GM19467 (cell line): Measurements from ENCODE around the gene A3GALT2.
"Not testable (repeated sequence)": the region's sequence is repeated elsewhere in the genome, so short reads cannot be mapped to it uniquely, and the experiment has no call there.

ENCODE experiments used
- ATAC-seq: cut with Tn5 transposase; IDR thresholded peaks from one replicate; pipeline ENCODE4 v1.9.1; 2021; ENCODE audit warnings: mild to moderate bottlenecking, moderate library complexity; ENCODE audit not compliant: unreplicated experiment

A3GALT2 gene

DNA sequence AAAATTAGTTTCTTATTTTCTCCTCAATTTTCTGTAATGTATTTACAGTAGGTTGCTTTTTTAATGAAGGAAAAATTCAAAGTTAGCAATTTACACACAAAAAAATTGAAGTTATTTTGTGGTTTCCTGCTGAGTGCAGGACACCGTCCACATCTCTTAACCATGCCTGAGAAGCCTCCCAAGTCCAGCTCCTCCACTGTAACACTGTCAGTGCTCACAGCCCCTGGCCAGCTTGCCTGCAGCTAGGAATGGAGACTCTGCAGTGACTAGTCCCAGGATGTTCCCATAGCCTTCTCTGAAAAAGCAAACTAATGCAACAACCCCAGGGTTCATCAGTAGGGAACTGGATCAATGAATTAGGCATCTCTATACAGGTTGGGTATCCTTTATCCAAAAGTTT lies 3.5 kb downstream of the A3GALT2 start:
- ATAC-seq = no peak

DNA sequence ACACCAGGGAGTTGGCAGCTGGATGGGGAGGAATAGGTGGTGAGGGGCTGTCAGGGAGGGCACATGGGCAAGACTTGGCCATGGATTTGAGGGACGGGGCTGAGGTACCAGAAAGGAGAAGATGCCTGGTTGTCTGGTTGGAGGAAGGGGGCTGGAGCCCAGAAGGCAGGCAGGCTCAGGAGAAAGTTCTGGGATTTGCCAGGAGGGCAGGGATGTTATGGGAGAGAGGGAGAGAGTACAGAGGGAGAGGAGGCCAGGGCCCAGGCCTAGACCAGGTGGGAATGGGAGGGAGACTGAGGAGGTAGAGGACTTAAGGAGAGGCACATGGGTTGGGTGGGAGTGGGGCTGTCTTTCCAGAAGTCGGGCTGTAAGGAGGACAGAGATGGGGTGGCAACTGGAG lies 4.3 kb downstream of the A3GALT2 start:
- ATAC-seq = no peak

DNA sequence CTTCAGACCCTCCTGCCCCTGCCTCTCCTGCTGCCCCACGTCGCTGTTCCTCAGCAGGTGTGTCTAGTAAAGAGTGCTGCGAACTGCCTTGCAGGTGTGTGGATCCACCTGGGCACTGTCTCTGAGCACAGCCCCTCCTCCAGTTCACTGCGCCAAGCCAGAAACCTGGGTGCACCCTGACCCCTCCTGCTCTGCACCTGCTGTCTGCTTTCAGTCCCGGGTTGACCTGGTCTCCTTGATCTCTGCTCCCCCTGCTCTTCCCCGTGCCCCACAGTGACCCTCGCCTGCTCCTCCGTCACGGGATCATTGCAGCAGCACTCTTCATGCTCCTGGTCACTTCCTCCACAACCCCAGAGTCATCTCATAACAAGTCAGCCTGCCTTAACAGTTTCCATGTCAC lies 6.5 kb downstream of the A3GALT2 start:
- ATAC-seq = no peak

DNA sequence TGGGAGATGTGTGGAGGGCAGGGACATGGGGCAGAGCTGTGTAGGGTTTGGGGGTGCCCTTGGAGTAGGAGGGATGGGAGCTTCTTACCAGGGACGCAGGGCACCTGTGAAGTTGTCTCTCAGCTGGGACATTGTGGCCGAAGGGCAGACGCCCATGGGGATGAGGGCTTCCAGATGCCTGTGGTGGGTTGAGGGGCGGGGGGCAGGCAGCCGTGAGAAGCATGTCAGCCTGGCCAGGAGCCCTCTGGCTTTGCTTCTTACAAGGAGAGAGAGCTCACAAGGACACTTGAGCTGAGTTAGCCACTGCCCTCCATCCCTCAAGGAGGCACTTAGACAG lies 8.5 kb downstream of the A3GALT2 start:
- ATAC-seq = no peak

DNA sequence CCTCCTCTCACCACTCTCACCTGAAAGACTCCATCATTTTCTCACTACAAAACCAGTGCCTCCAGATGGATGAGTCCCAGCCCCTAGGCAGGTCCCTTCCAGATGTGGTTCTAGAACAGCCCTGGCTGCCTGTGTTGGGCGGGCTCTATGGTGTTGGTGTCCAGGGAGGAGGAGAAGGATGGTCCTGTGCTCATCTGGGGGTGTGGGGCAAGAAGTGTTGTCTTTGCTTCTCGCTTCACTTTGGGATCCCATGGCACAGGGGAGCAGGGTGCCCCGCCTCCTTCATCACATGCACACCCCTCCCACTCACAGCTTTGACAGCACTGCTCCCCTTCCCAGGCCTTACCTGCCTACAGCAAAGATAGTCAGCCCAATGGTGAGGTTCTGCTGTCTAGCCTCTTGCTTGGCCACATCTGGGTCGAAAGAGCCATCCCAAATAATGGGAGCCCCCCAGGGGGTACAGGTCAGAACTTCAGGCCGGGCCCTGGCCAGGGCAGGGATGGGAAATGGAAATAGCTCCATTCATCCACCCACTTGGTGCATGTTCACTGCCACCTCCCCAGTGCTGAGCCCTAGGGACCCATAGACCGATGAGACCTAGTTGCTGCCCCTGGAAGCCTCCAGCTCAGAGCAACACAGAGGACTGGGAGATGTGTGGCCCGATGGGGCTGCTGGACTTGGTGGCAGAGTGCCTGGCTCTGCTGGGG lies 9.0 kb downstream of the A3GALT2 start:
- no peak for ATAC-seq

DNA sequence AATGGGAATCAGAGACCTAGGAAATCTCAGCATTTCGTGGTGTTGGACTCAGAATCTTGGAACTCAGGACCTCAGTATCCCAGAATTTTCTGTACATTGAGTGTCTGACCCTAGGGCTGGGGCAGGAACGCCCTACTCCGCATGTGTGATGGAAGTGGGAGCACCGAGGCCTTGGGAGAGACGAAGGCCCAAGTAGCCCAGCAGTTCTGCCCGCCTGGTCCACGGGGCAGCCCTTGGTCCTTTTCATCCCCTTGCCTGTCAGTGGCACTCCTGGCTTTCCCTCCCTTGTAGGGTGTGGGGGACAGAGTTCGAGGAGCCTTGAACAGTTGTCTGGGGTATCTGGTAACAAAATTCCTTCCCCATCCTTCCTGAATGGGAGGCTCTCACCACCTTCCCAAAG lies 10.2 kb downstream of the A3GALT2 start:
- no peak for ATAC-seq

DNA sequence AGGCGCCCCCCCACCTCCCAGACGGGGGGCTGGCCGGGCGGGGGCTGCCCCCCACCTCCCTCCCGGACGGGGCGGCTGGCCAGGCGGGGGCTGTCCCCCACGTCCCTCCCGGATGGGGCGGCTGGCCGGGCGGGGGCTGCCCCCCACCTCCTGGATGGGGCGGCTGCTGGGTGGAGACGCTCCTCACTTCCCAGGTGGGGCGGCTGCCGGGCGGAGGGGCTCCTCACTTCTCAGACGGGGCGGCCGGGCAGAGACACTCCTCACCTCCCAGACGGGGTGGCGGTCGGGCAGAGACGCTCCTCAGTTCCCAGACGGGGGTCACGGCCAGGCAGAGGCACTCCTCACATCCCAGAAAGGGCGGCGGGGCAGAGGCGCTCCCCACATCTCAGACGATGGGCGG lies 11.5 kb downstream of the A3GALT2 start:
- not testable (repeated sequence) for ATAC-seq

DNA sequence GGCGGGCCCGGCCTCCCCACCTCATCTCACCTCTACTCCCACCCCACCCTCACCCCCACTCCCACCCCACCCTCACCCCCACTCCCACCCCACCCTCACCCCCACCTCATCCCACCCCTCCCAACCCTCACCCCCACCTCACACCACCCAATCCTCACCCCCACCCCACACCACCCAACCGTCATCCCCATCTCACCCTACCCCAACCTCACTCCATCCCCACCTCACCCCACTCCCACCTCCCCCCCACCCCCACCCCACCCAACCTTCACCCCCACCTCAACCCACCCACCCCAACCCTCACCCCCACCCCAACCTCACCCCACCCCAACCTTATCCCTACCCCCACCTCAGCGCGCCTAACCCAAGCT lies 13.4 kb downstream of the A3GALT2 start:
- no peak for ATAC-seq

DNA sequence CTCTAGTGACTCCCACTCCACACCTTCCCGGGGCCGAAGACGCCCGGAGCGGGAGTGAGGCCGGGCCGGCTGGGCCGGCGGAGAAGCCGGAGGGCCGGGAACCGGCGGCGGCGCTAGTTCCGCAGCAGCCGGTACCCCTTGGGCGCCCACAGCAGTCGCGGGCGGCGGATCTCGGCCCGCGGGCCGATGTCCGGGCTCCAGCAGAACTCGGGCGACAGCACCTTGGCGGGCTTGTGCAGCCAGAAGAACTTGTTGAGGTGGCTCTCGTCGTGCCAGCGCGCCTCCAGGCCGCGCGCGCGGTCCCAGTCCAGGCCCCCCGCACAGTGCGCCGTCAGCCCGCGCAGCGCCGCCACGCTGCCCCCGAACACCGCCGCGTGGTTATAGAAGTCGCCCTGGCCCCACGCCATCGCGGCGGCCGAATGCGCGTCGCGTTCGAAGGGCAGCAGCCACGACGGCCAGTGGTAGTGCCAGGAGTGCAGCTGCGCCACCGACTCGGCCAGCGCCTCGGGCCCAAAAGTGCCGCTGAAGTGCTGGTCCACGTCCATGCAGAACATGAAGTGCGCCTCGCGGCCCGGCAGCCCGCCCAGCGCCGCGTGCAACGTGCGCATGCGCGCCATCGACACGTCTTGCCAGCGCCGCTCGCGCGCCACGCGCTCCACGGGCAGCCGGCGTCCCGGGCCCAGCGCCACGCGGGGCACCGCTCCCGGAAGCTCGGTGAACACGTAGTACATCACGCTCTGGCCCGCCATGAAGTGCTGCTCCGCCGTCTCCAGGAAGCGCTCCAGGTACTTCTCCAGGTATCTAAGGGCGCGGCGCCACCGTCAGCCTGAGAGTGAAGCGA lies 14.0 kb downstream of the A3GALT2 start:
- no peak for ATAC-seq

DNA sequence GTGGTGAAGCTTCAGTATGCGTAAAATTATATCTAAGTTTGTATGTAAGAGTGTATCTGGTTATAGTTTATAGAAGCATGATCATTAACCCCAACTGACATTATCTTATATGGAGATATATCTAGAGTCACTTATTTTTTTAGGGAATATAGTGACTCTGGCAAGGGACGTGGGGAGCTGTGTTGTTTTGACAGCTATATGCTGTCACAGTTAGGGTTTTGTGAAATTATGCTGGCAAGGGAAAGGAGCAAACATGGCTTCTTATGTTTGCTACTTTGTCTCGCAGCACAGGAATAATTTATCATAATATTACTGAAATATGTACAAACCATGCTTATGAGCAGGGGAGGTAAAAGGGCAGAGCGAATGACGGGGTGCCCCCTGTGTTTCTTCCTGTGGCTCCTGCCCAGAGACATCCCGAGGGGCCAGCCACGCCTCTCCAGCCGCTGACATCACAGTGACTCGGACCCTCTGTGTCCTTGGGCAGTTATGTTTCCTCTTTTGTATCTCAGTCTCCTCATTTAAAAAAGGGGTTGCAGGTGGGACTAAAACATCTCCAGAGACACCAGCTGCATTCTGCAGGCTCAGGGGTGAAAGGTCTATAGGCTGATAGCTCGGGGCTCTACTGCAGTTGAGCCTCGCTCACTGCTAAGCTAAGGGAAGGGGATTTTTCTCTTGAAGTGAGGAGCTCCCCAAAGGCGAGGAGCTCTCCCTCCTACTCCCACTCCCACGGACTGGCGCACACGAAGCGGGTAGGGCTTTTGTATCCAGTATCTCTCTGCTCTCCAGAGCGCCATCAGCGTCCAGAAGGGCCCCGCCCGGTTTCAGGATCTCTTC lies 14.9 kb downstream of the A3GALT2 start:
- no peak for ATAC-seq

DNA sequence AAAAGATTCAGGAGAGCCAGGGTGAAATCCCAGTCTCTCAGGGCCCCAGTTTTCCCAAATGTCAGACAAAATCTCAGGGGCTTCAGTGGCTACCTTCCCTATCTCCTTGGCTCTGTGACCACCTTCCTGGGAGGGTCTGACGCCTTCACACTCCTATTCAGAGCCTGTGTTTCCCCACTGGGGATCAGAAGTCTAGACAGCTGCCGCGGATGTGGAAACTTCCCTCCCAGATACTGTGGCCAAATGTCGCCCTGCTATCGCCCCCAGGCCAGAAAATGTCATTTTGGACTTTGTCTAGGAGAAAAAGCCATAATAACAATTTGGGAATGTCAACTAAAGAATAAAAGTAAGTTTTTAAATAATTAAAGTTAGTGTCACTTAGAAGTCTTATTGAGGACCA lies 15.9 kb downstream of the A3GALT2 start:
- ATAC-seq = no peak

DNA sequence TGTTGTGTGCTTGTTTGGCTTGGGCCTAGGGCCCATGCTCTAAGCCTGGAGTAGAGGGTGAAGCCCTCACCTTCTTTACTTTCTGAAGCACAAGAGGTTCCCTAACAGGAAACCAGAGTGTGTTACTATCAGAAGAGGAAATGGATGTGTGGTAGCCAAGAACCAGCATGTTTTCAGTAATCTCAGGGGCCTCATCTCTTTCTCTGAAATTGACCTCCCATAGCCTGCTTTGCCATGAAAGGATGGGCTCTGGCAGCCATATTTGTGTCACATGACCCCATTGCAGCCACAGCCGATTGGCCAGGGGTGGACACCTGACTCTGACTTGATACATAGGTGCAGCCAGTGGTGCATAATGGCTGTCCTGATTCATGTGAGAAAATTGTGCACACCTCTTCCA lies 18.6 kb downstream of the A3GALT2 start:
- no peak for ATAC-seq

DNA sequence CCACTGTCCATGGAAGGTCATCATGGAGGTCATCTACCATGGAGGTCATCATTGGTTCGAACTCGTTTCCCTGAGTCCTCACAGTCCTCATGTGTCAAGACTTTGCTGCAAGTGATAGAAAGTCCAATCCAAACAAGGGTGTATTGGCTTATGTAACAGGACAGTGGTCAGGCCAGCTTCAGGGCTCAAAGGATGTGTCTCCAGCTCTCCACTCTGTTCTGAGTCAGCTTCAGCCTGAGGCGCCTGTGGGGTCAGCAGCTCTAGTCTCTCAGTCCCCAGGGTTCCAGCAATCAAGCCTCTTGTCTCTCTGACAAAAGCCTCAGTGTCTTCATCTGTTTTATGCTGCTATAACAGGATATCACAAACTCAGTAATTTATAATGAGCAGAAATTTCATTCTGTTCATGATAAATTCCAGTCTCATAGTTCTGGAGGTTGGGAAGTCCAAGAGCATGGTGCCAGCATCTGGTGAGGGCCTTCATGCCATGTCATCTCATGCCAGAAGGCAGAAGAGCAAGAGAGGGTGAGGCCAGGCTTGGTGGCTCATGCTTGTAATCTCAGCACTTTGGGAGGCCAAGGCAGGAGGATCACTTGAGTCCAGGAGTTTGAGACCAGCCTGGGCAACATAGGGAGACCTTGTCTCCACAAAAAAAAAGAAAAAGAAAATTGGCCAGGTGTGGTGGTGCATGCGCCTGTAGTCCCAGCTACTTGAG lies 19.5 kb downstream of the A3GALT2 start:
- ATAC-seq = no peak

DNA sequence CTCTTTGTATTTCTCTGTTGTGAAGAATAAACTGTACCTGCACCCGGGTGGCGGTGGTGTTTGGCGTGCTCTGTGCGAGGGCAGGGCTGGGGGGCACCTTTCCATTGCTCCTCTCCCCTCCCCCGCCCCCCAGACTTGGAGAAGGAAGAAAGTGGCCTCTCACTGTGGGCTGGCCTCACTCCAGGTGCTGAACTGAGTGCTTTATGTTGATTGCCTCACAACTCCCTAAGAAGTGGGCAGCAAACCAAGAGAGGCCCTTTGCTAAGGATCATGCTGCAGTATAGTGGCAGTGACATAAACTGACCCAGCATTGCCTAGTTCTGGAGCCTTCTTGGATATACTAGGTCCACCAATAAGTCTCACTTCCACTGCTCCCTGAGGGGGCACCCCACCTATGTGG lies 20.2 kb downstream of the A3GALT2 start:
- ATAC-seq = no peak

DNA sequence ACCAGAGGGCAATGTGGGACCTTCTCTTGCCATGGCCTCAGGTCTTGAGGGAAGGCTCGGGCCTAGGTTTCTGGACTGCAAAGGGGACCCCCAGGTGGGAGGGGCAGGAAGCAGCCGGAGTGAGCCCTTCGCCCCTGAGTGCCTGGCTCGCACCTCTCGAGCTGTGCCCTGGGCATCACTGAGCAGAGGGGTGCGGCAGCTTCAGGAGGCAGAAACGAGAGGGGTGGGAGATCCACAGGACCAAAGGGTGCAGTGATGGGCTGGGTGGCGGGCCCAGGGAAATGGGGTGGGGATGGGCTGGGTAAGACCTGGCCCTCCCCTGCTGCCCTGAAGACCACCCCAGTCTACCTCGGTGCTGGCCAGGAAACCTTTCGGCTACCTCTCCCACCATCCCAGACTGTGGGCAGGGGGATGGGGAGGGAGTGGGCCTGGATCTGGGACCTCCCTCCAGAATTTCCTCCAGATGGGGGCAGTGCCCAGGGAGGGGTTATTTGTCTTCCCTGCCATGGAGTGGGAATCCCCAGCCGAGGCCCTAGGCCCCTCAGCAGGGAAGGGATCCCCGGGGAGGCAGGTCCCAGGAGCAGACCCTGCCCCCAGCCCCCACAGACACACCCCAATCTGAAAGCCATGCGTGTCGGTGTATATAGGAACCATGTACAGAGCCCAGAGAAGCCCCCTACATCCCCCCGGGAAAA lies 21.3 kb downstream of the A3GALT2 start:
- ATAC-seq = no peak

DNA sequence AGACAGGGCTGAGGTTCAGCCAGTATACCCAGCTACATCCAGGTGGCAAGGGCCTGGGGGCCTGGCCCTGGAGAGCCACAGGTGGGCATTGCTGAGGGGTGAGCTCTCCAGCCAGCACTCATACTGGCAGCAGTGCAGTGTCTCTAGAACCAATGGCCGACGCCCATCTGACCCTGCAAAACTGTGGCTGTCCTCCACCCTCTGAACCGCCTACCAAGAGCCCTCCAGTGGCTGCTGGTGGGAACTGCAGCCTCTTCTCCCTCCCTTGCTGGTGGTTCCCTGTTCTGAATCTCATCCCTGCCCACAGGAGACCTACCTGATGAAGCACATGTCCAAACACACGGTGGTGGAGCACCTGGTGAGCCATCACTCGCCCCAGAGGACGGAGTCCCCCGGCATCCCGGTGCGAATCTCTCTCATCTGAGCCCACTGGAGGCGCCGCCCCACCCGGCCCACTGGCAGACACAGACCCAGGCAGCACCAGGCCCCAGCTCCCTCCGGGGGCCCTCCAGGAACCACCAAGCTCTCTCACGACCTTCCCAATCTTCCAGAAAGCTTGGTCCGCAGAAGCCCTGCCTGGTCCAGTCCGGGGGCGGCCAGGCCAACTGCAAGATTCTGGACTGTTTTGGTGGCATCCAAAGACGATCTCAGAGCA lies 22.1 kb downstream of the A3GALT2 start:
- ATAC-seq = peak; percentile 54

DNA sequence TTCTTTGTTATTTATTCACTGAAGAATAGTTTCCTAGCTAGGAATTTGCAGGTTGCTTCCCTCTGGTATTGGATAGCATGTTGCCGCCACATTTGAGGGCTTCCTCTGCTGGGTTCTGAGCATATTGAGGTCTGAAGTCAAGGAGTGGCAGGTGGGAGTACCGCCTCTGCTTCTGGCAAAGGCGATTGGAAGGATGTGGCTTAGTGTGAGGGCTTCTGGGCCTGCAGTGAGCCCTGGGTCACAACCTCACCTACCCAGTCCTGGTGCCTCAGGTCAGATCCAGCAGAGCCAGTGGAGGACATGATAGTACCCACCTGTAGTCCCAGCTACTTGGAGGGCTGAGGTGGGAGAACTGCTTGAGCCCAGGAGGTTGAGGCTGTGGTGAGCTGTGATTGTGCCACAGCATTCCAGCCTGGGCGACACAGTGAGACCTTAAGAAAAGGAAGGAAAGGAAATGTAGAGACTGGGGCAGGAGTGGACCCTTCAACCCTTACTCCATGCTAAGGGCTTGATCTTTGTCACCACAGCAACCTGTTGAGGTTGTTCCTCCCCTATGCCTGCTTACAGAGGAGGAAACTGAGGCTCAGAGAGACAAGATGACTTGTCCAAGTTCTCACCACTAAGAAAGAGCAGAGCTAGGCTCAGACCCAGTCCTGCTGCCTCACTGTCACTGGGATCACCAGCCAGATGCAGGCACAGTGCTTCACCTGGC lies 22.8 kb downstream of the A3GALT2 start:
- no peak for ATAC-seq

DNA sequence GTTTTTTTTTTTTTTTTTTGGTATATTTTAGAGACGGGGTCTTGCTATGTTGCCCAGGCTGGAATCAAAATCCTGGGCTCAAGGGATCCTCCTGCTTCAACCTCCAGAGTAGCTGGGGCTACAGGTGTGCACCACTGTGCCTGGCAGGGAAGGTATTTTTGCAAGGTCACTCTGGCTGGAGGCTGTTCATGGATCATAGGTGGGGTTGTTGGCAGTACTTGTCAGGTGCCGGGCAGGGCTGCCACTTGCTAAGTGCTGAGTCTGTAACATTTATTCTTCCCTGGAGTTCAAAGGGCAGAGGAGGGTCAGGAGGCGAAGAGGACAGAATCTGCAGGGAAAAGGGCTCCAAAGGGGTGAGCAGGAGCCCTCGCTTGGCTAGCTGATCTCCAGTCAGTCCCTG lies 24.1 kb downstream of the A3GALT2 start:
- no peak for ATAC-seq

DNA sequence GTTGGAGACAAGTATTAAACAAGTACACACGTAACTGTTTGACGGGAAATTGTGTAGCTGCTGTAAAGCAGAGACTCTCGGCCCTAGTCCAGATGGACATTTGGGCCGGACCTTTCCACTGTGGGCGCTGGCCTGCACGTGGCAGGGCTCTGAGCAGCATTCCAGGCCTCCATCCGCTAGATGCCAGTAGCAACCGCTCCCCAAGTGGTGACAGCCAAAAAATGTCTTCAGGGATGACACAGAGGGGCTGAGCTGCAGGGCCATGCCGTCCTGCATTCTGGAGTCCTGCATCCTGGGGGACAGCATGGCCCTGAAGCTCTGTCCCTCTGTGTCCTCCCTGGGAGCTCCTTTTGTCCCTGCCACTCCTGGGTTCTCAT lies 24.8 kb downstream of the A3GALT2 start:
- ATAC-seq = no peak
